Lung (tissue), 12 donors: Measurements from ENCODE around the gene PGAM2. TPM values are rescaled to one million over a fixed set of nuclear protein-coding genes. Genes with fewer than 3 reads are reported as not detected.
A peak's percentile ranks its signal among the peaks of the same experiment; 100 is the strongest.

Experiments used
- ATAC-seq: fragments of 200-7000 bp; cut with Tn5 transposase; one replicate; pipeline ENCODE4 v1.9.1; 2020; ENCODE audit warnings: moderate number of reproducible peaks; ENCODE audit not compliant: insufficient read depth, low FRiP score
- DNase-seq, 3 donors: peaks; one replicate each; pipeline ENCODE4 v3.0.0-alpha.2; 2013 to 2017
- H3K27ac ChIP-seq, 2 donors: one replicate each; pipeline ENCODE4 v1.5.1; 2013; ENCODE audit warnings: mild to moderate bottlenecking in 2 of 2, moderate library complexity in 2 of 2, control low read depth in 1 of 2, inconsistent platforms in 1 of 2, low read depth in 1 of 2, low read length in 1 of 2
- H3K27me3 ChIP-seq, 3 donors: one replicate each; pipeline ENCODE4 v1.5.1; 2013; ENCODE audit warnings: low read length in 2 of 3; ENCODE audit not compliant: control insufficient read depth in 3 of 3, insufficient read depth in 3 of 3
- H3K36me3 ChIP-seq, 4 donors: one replicate each; pipeline ENCODE4 v1.5.1; 2013; ENCODE audit warnings: low read length in 4 of 4, mild to moderate bottlenecking in 1 of 4, moderate library complexity in 1 of 4; ENCODE audit not compliant: control insufficient read depth in 4 of 4, insufficient read depth in 4 of 4
- H3K4me1 ChIP-seq, 5 donors: one replicate each; pipeline ENCODE4 v1.5.1; 2013; ENCODE audit warnings: low read length in 5 of 5, mild to moderate bottlenecking in 2 of 5, moderate library complexity in 1 of 5; ENCODE audit not compliant: control insufficient read depth in 5 of 5, insufficient read depth in 5 of 5
- H3K4me3 ChIP-seq: one replicate; pipeline ENCODE4 v1.5.1; 2013; ENCODE audit warnings: mild to moderate bottlenecking, control low read depth, moderate library complexity
- H3K9ac ChIP-seq, 2 donors: one replicate each; pipeline ENCODE4 v1.5.1; 2013; ENCODE audit warnings: low read length in 2 of 2, control low read depth in 1 of 2; ENCODE audit not compliant: insufficient read depth in 1 of 2
- H3K9me3 ChIP-seq, 4 donors: one replicate each; pipeline ENCODE4 v1.5.1; 2013; ENCODE audit warnings: low read length in 3 of 4, mild to moderate bottlenecking in 1 of 4, moderate library complexity in 1 of 4; ENCODE audit not compliant: control insufficient read depth in 4 of 4, insufficient read depth in 3 of 4
- CTCF ChIP-seq: IDR thresholded peaks from 2 replicates; pipeline ENCODE4 v1.5.1; 2012; ENCODE audit warnings: mild to moderate bottlenecking; ENCODE audit errors: control extremely low read depth, extremely low read depth
- WGBS, 2 donors: extraction: QIAGEN DNeasy Blood & Tissue Kit; methylation state at CpG; one replicate each; pipeline ENCODE4 v1.1.7; 2013; 5-methylcytosine and 5-hydroxymethylcytosine counted together
- polyA plus RNA-seq, 2 donors: library from polyadenylated mRNA; stranded (reverse); fragments of 200-250 nt; gene quantifications; one replicate each; pipeline ENCODE4 v1.2.1, GENCODE V29; 2013
- total RNA-seq, 2 donors: library from RNA; depleted of rRNA in 1 of 2; stranded (reverse); fragments of >200 nt in 1 of 2; gene quantifications; one replicate each; pipeline ENCODE4 v1.2.1, GENCODE V29; 2014 to 2021
- donor health status: control.
- donor health status: control.
- donor health status: Bipolar disorder and iron deficiency.
- donor health status: healthy.
- donor health status: DM: yes; HTN: yes; CAD: no.

PGAM2 gene
- total and polyA plus RNA-seq, 4 donors, result 0.63 to 0.85 (median 0.83) TPM; not detected in 1

GRCh38 chr7:44082541-44083207 lies 17.3 kb upstream of the PGAM2 start:
- WGBS, 2 donors, result 0 to 1% methylated on average over 53 to 54 of the region's 54 CpGs
- H3K27ac ChIP-seq, result peak overlapping the region; percentile 89 to 94
- peaks cover 0 to 3% (median 0%) of the 10 kb centered on the region in 4 donors for H3K9me3 ChIP-seq
- TF ChIP-seq CTCF, result no peak
- H3K27me3 ChIP-seq, result no peaks in the 10 kb centered on the region
- peaks cover 0 to 12% (median 10%) of the 10 kb centered on the region in 5 donors for H3K4me1 ChIP-seq
- H3K36me3 ChIP-seq, result peaks cover 0 to 27% (median 8%) of the 10 kb centered on the region in 4 donors
- DNase-seq (peak; percentile 99), ATAC-seq (peak; percentile 98)
- no peak overlapping the region for H3K9ac ChIP-seq
- peak overlapping the region; percentile 63 for H3K4me3 ChIP-seq

- Histone ChIP-seq H3K27ac (peak overlapping the region; percentile 58 to 92), H3K27me3 (no peaks in the 10 kb centered on the region), H3K36me3 (peaks cover 0 to 40% (median 18%) of the 10 kb centered on the region in 4 donors), H3K9ac (peak overlapping the region in 1 of 2 donors; percentile 46), H3K9me3 (peaks cover 0 to 3% (median 0%) of the 10 kb centered on the region in 4 donors), H3K4me1 (peaks cover 0 to 12% (median 6%) of the 10 kb centered on the region in 5 donors), H3K4me3 (peak overlapping the region; percentile 27)
- no peak for DNase-seq
- ATAC-seq, result no peak
- WGBS, 2 donors, result 46 to 56% methylated on average over 9 of the region's 9 CpGs
- no peak for TF ChIP-seq CTCF
Observed at GRCh38 chr7:44081266-44081748, 15.9 kb upstream of the PGAM2 start.

GRCh38 chr7:44080686-44081265 lies 15.4 kb upstream of the PGAM2 start:
- no peak for ATAC-seq
- H3K36me3 ChIP-seq, result peaks cover 0 to 45% (median 20%) of the 10 kb centered on the region in 4 donors
- no peak for TF ChIP-seq CTCF
- peaks cover 0 to 12% (median 6%) of the 10 kb centered on the region in 5 donors for H3K4me1 ChIP-seq
- 86 to 87% methylated on average over 8 to 11 of the region's 11 CpGs for WGBS, 2 donors
- H3K27me3 ChIP-seq, result no peaks in the 10 kb centered on the region
- H3K9me3 ChIP-seq, result peaks cover 0 to 3% (median 0%) of the 10 kb centered on the region in 4 donors
- H3K9ac ChIP-seq, result no peak overlapping the region
- no peak overlapping the region for H3K4me3 ChIP-seq
- H3K27ac ChIP-seq, result peak overlapping the region in 1 of 2 donors; percentile 58
- DNase-seq, result no peak
